Measurements from ENCODE around the gene HS3ST3A1.
"Not testable (repeated sequence)": the region's sequence is repeated elsewhere in the genome, so short reads cannot be mapped to it uniquely, and the experiment has no call there.

Gene HS3ST3A1

DNA sequence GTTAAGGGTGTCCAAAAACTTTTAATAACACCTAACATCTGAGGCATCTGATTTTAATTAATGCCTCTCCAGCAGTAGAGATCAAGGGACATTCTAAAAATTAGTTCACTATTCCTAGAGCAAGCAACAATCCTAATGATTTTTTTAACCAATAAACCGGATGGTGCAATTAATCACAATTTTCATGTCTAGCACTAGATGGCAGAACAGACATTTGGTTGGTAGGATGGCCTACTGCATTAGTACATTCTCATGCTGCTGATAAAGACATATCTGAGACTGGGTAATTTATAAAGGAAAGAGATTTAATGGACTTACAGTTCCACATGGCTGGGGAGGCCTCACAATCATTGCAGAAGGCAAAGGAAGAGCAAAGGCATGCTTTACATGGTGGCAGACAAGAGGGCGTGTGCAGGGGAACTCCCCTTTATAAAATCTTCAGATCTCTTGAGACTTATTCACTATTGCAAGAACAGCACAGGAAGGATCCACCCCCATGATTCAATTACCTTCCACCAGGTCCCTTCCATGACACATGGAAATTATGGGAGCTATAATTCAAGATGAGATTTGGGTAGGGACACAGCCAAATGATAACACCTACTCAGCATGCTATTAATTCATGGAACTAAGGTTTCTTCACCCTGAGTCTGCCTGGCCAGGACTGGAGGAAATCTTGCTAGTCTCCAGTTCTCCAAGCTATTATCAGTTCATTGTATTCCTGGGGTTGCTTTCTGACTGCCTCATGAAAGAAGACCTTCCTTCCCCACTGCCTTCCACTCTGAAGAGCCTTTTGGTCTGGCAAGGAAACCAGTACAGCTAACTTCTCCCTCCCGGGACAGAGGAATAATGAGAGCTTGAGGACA lies 24.8 kb downstream of the HS3ST3A1 start:
- DNase-seq (ENCODE audit: low read depth in 1 of 2, low spot score in 1 of 2), result no peak

DNA sequence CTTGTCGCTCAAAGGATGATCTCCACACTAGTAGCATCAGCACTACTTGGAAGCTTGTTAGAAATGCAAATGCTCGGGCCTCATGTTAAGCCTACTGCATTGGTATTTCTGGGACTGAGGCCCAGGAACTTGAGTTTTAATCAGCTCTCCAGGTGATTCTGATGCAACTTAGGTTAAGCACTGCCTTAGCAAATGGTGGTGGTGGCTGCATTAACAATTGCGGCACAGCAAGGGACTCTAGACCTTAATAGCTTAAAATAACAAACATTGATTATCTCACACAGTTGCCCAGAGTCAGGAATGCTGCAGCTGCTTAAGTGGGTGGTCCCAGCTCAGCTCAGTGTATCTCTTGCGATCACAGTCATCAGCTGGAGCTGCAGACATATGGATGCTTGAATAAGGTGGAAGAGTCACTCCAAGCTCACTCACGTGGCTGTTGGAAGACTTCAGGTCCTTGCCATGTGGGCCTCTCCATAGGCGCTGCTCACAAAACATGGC lies 25.8 kb downstream of the HS3ST3A1 start:
- no peak for DNase-seq (ENCODE audit: low read depth in 1 of 2, low spot score in 1 of 2)

DNA sequence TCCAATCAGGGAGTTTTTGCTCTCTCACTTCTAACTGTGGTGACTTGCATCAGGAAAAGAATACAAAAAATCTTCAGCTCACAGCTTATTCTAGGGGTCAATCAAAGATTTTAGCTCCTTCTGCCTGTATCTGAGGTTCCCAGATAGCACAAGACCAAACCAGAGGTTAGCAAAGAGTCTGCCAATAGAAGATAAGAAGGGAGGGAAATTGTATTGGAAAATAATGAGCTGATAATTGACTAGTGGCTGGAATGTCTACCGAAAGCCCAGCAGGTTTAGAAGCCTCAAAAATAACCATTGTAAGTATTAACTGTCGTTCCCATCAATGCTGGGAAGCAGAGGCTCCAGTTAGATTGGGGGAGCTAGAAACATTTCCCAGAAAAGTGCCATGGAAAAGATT lies 26.3 kb downstream of the HS3ST3A1 start:
- no peak for DNase-seq (ENCODE audit: low read depth in 1 of 2, low spot score in 1 of 2)

DNA sequence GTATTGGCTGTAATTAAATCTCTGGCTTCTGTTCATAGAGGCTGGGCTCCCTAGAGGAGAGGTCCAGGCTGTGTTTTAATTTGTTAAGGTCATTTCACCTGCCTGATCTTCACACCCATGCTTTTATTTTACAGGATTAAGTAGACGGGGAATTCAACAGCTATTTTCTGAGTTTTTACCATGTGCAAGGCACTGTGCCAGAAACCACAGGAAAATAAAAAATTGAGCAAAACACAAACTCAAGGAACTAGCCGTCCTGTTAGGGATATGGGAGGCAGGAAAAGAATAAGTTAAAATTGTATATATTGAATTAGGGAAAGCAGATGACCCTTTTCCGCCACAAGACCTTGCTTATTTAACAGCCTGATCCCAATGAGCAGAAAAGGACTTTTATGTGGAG lies 29.1 kb downstream of the HS3ST3A1 start:
- DNase-seq (ENCODE audit: low read depth in 1 of 2, low spot score in 1 of 2), result no peak

DNA sequence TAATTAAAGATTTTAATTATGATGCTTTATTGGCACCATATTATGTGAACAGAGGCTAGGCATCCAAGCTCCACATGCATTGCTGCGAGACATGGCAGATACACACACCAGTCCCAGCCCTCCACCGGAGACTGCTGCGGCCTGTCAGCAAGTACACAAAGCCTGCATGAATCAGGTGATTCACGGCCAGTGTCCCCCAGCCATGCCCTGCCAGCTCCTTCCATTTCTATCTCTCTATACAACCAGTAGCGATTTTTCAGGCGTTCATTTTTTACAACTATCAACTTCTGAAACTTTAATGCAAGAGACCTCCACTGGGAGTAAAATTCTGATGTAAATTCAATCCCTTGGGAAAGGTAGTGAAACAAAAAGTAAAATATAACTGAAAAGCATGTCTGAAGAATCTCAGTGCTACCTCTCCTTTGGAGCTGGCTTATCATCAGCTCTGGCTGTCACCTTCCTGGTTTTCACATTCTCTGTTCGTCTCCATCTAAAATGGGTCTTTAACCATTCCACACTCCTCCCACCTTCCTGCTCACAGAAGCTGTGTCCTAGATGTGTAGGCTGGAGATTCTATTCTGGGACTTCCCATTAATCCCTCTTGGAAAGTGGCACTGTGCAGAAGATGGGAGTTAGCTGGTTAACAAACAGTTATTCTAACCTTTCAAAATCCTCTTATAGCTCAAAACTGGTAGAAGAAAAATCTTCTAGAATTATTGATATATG lies 32.2 kb downstream of the HS3ST3A1 start:
- no peak for DNase-seq (ENCODE audit: low read depth in 1 of 2, low spot score in 1 of 2)

DNA sequence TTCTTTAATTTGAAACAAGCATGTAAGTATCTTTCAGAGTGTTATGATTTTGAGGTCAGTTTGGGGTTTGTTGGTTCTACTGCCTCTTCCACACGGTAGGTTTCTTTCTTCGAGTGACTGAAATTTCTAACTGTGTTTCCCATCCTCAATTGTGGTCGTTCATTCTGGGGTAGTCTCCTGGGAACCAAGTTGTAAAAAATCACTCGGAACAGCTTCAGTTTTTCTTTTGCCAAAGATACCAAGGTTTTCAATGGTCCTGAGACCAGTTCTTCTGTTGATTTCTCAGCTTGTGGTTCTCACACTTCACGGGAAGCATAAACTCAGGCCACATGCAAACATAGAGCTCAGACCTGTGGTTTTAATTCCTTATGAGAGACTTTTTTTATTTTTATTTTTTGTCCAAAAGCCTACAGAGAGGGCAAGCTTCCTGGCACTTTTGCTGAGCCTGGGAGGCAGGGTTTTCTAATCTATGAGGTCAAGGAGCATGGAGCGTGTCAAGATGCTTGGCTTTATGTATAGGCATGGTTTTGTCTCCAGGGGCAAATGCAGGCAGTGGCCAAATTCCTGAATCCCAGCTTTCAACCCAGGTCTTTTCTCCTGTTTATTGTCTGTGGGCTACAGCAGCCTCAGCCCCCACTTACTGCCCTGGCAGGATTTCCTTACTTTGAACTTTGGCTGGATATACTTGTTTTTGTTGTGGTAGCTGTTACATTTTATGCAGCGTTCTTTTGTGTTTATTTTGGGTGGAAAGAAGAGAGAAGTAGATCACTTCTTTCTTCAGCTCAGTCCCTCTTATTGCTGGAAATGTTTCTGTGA lies 32.9 kb downstream of the HS3ST3A1 start:
- no peak for DNase-seq (ENCODE audit: low read depth in 1 of 2, low spot score in 1 of 2)

DNA sequence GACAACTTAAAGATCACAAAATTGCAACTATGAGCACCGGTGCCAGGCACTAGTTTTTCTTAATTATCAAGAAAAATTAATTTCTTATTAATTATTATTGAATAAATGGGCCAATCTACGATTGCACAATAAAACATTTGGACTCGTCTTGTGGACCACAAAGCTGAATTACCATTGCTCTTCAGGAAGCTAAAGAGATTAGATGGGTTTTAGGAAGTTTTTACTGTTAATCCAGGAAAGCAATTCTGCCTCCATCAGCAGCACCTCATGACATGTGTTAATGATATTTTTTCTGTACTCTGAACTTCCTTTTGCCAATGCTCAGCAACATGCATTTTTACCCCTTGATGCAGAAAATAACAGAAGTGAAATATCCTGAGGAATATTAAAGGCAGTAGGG lies 37.9 kb downstream of the HS3ST3A1 start:
- no peak for DNase-seq (ENCODE audit: low read depth in 1 of 2, low spot score in 1 of 2)

DNA sequence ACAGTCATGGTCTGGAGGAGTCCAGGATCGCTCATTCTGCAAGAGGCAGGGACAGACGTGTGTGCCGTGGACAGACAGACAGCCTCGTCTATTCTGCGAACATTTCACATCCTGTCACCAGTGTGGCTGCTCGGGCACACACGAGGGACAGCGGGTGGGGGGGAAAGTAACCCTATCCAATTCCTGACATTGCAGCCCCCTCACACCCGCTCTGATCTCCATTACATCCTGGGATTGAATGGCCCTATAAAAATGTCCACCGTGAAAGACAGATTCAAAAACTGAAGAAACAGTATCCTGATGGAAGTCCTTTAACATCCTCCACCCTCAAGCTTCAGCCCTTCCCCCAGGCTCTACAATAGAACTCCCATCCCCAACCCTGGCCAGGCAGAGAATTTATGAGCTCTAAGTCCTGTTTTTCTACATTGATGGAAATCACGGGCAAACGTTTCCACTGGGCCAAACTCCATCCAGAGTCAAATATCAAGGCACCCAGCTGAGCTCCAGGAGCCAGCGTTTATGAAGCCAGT lies 39.4 kb downstream of the HS3ST3A1 start:
- no peak for DNase-seq (ENCODE audit: low read depth in 1 of 2, low spot score in 1 of 2)

DNA sequence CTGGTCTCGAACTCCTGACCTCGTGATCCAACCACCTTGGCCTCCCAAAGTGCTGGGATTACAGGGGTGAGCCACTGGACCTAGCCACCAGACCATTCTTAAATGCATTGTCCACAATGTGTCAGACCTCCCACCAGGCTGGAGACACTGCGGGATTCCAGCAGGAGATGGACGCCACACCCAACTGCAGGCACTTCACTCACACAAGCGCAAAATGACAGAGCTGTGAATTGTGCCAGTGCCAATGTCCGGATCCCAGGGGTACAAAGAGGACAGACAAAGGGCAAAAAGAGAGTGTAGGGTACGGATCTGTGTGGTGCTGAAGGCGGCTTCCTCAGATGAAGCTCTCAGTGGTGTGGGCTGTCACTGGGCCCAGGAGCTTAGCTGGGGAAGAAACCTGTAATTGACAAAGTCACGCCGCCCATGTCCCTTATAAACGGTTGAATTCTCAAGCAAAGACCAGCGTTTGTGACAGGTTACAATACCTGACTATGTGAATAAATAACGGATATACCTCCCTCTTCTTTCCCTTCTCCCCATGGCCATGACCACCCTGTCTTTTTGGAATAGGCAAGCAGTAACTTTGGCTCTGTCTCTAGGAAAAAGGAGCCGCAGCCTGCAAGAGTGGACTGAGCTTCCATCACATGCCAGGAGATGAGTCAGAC lies 40.0 kb downstream of the HS3ST3A1 start:
- no peak for DNase-seq (ENCODE audit: low read depth in 1 of 2, low spot score in 1 of 2)

DNA sequence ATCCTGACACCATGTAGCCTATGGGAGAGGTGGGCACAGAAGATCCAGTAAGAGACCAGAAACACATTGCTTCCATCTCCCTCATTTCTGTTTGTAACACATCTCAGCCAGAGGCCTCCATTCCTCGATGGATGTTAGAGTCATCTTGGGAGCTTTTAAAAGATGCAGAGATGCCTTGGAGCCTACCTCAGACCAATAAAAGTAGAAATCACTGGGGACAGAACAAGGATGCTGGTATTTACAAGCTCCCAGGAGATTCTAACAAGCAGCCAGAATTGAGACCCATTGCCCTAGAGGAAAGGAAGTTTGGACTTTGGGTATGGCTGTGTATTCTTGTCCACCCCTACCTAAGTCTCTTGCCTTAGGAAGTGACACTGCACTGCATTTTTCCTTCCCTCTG lies 40.8 kb downstream of the HS3ST3A1 start:
- no peak for DNase-seq (ENCODE audit: low read depth in 1 of 2, low spot score in 1 of 2)

DNA sequence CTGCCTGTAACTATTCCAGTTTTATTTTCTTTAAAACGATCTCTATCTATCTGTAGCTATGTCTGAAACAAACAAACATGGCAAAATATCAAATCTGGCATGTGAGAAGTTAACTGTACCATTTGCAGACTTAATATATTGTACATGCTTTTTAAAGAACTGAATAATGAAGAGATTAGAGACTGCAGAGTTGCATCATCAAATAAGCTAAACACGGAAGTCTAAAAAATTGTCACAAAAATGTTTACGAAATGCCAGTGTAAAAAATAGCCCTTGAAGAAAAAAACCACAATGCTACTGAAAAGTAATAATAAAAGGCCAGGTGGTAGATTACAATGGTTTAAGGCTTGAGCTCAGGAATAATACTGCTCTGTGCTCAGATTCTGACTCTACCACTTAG lies 43.1 kb downstream of the HS3ST3A1 start:
- DNase-seq (ENCODE audit: low read depth in 1 of 2, low spot score in 1 of 2), result no peak

DNA sequence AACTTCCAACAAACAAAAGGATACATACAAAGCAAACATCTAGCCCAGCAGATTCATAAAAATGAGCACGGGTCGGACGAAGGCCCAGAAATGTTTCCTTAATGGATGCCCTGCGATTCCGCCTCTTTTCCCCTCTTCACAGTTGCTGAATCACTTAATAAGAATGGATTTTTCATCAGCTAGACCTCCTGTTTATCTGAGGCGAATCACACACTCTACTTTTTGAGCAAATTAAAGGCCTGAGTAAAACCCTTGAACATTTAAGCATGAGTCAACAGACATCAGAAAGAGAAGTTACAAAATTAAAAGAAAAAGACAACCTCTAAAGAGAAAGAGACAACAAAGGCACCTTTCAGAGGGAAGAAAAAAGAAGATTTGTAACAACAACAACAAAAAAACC lies 44.7 kb downstream of the HS3ST3A1 start:
- DNase-seq (ENCODE audit: low read depth in 1 of 2, low spot score in 1 of 2), result no peak

DNA sequence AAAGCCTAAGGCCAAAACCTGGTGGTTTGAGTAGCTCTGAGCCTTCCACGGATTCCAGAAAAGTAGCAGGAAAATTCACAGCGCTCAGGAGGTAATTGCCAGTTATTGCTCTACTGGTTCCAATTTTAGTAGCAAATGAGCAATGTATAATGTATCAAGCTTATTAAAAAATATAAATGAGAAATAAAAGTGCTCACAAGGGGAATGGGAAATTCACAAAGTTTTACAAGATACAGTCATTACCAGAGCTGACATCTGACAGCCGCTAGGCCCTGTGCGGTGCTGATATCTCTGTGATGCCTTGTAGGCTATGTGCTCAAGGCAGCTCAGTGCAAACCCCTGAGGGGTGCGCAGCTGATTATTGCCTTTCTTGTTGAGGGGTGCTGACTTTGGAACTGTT lies 47.5 kb downstream of the HS3ST3A1 start:
- no peak for DNase-seq (ENCODE audit: low read depth in 1 of 2, low spot score in 1 of 2)

DNA sequence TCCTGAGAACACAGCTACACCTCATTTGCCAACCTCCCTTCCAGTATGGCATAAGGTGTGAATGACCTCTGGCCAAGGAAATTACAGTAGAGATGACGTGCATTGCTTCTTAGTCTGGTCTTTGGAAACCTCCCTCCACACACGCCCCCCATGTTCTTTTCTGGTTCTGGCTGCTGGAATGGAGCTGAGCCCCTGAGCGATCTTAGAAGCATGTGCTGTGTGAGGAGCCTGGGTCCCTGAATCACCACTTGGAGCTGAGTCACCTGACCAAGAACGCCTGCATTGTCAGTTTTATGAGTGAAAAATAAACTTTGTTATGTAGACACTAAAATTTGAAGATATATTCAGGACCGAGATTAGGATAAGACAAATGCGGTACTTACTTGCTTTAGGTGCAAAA lies 51.4 kb downstream of the HS3ST3A1 start:
- DNase-seq (ENCODE audit: low read depth in 1 of 2, low spot score in 1 of 2), result no peak

DNA sequence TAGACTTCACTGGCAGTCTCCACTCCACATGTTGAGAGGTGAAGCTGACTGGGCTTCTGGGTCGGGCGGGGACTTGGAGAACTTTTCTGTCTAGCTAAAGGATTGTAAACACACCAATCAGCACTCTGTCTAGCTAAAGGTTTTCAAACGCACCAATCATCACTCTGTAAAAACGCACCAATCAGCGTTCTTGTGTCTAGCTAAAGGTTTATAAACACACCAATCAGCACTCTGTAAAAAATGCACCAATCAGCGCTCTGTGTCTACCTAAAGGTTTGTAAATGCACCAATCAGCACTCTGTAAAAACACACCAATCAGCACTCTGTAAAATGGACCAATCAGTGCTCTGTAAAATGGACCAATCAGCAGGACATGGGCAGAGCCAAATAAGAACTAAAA lies 53.2 kb downstream of the HS3ST3A1 start:
- not testable (repeated sequence) for DNase-seq (ENCODE audit: low read depth in 1 of 2, low spot score in 1 of 2)

DNA sequence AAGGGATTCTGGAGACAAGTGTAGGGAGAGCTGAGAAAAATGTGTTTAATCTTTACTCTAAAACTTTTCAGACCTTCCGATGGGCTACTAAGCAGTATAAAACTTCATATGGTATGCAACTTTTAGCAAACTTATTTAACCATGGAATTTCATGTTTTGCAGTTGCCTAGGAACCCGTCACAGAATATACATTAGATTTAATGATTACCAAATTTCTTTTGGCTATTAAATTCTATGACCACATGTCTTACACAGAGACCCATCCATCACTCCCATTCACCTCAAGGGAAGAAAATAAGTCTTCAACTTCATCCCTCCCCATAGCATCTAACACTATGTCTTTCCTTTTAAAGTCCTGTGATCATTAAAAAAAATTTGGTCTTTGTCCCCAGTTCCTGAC lies 54.9 kb downstream of the HS3ST3A1 start:
- no peak for DNase-seq (ENCODE audit: low read depth in 1 of 2, low spot score in 1 of 2)

DNA sequence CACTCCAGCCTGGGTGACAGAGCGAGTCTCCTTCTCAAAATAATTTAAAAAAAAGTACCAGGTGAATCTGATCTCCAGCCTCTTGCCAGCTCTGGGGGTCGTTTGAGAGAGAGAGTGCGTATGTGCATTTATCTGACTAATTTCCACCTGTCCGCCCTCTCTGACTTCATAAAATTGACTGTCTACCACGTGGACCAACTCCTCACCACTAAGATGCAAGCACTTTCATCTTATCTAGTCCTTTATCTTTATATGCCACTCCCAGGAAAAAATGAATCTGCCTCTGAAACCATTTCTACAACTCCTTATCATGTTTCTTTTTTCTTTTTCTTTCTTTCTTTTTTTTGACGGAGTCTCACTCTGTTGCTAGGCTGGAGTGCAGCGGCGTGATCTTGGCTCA lies 55.8 kb downstream of the HS3ST3A1 start:
- DNase-seq (ENCODE audit: low read depth in 1 of 2, low spot score in 1 of 2), result no peak

DNA sequence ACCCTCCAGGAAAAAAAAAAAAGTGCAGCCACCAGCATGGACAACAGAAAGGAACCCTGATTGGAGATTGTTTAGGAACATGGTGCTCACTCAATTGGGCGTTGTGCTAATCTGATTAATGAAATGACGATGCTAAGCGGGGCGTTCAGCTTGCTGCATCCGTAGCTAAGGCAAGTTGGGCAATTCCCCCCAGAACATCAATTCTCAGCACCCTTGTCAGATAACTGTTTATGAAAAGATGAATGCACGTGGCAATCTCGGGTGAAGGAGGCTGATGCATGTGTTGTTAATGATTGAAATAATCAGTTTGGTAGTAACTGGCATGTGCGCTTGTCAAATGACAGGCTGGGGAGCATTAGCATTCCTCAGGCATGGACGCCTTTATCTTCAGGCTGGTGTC lies 57.0 kb downstream of the HS3ST3A1 start:
- DNase-seq (ENCODE audit: low read depth in 1 of 2, low spot score in 1 of 2), result no peak

DNA sequence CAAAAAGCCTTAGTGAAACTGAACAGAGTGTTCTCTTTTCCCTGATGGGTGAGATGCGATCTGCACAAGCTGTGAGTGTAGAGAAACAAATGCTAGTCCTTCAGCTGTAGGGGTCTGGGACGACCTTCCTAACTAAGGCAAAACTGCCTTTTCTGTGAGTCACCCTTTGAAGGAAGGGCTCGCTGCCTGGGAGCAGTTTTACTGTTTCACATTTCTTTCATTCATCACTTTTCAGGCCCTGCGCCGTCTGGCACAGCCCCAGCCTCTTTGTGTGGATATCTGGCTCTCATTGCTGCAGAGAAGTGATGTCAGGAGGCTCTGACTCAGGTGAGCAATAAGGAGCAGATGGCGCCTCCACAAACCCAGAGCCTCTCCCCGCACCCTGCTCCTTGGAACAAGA lies 57.4 kb downstream of the HS3ST3A1 start:
- no peak for DNase-seq (ENCODE audit: low read depth in 1 of 2, low spot score in 1 of 2)

DNA sequence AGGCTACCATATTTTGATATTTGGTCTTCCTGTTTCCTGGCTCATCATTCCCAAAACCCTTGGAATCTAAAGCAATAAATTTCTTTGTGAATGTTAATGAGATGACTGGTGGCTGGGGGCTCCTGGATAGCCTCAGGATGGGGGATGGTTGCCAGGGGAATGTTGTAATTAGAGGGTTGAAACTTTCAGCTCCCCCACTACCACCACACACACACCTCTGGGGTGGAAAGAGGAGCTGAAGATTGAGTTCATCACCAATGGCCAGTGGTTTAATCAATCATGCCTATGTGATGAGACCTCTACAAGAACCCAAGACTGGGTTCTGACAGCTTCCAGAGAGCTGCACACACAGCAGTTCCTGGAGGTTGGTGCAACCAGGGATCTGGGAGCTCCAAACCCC lies 59.1 kb downstream of the HS3ST3A1 start:
- DNase-seq (ENCODE audit: low read depth in 1 of 2, low spot score in 1 of 2), result no peak

DNA sequence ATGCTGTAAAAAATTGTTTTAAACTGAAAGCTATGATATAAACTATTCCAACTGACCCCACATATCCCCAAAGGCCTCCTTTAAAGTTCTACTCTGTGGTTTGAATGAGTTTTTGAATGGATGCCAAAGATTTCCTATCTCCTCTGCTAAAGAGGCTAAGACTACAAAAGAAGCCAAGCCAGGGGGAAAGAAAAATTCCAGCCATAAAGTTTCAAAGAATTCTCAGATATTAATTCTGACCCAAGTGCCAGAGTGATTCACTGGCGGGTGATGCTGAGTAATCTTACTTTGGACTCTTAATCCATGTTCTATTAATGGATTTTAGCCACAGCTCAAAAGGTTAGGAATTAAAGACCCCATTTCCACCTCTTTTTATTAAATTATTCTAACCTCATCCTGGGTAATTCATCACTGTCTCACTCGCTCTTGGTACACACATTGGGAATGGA lies 60.7 kb downstream of the HS3ST3A1 start:
- no peak for DNase-seq (ENCODE audit: low read depth in 1 of 2, low spot score in 1 of 2)

All from activated CD4-positive, alpha-beta T cell treated with anti-CD3 and anti-CD28 coated beads, Interleukin-2, amount 50 U/mL, for 24 hours (primary cell).